Stimulated activated CD8-positive, alpha-beta memory T cell treated with anti-CD3 and anti-CD28 coated beads, Interleukin-4, amount 100 ng/mL, for 24 hours (primary cell): ENCODE measurements around the gene CFAP70.
A peak's percentile ranks its signal among the peaks of the same experiment; 100 is the strongest.
"Not testable (repeated sequence)": the region's sequence is repeated elsewhere in the genome, so short reads cannot be mapped to it uniquely, and the experiment has no call there.

ENCODE experiments used
- DNase-seq: peaks from one replicate; pipeline ENCODE4 v3.0.0-alpha.2; 2020; ENCODE audit warnings: low read depth

CFAP70 gene

DNA sequence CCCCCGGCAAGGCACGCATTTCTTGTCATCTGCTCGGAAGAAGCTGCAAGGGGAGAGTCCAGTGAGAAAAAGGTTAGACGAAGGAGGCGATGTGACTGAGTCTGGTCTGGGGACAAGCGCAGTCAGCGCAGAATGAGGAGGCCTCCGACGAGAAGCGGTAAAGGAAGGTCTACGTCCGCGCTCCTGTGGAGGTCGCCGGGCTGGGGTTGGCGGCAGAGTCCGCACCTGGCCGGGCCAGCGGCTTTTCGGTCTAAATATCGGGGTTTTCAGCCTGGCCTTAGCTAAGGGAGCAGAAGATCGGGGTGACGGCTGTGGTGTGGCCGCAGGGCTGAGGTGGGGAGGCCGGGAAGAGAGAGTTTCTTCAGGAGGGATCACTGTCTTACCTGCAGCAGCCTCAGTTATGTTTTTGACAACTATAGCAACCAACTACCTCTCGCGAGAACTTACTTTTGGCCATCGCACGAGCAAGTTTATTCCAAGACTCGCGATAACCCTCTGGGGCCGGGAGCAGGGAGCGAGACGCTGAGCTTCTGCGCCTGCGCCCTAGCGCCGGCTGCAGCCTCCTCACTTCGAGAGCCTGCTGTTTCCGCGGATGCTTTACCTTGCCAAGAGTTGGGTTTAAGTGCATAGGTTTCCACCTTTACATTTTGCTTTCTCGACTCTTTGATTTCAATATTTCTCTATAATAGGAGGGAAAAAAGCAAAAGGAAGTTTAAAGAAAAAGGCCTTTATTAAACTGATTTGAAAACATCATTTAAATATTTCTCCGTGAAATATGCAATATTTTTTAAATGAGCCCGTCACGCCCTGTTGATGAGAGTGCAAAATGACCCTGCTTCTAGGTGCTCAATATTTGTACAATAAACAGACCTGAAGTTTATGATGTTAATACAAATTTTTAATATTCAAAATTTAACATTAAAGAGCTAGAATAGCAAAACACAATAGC, at the start of gene CFAP70:
CFAP70 (minus strand) TSS at position 534 of the 949 bp plus-strand sequence. CDS start 4,068 bp downstream, outside the sequence.
- peak; percentile 84 for DNase-seq

DNA sequence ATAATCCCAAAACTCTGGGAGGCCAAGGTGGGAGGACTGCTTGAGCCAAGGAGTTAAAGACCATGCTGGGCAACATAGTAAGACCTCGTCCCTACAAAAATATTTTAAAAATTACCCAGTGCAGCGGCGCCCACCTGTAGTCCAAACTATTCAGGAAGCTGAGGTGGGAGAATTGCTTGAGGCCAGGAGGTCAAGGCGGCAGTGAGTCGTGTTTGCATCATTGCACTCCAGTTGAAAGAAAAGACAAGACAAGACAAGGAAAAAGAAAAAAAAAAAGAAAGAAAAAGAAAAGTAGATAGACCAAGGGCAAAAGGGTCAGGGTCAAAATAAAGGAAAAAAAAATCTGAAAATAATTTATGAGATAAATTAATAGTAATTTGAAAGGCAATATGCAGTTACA, 49.4 kb upstream of the CFAP70 start:
- no peak for DNase-seq

- no peak for DNase-seq
Observed at GRCh38 chr10:73407495-73407894, 48.8 kb upstream of the CFAP70 start.

DNA sequence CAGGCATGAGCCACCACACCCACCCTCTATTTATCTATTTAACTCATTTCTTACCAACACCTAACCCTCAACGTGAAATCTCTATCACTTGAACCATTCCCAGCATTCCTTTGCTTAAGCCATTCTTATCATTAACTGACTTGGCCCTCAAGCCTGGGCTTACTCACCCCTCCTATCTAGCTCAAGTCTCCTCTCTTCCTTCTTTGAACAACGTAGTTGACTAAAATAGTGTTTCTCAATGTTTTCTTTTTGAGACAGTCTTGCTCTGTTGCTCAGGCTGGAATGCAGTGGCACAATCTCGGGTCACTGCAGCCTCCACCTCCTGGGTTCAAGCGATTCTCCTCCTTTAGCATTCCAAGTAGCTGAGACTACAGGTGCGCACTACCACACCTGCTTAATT, 48.2 kb upstream of the CFAP70 start:
- no peak for DNase-seq

DNA sequence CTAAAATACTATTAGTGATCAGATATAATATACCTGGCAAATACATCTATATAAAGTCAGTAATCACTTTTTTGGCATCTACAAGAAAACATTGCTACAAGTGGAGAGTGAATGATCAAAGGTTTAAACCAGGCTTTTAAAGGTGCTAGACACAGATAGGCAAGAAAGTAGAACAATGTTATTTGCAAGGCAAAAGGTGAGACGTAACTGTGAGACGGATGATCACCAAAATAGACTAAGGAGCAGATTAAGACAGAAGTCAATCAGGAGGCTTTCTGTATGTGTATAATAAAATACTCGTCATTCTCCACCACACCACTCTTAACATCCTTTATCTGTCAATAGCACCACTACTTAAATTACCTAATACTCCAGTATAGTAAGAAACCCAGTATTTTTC, 46.9 kb upstream of the CFAP70 start:
- DNase-seq, result no peak

DNA sequence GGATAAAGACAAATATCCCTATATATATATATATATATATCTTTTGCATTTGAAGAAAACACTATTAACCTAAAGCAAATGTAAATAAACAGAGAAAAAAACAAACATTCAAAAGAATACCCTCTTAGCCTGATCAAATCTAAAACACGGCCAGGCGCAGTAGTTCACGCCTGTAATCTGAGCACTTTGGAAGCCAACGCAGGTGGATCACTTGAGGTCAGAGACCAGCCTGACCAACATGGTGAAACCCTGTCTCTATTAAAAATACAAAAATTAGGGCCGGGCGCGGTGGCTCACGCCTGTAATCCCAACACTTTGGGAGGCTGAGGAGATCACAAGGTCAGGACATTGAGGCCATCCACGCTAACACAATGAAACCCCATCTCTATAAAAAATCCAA, 46.0 kb upstream of the CFAP70 start:
- no peak for DNase-seq

DNA sequence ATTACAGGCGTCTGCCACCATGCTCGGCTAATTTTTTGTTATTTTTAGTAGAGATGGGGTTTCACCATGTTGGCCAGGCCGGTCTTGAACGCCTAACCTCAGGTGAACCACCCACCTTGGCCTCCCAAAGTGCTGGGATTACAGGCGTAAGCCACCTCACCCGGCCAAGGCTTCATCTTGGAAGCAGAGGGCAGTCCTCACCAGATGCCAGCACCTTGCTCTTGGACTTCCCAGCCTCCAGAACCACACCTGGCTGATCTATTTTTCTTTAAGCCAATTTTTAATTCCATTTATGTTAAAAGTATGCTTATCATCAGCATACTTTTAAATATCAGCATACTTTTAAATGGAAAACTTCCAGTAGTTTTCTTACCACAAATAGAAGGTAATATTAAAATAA, 43.0 kb upstream of the CFAP70 start:
- DNase-seq, result no peak

DNA sequence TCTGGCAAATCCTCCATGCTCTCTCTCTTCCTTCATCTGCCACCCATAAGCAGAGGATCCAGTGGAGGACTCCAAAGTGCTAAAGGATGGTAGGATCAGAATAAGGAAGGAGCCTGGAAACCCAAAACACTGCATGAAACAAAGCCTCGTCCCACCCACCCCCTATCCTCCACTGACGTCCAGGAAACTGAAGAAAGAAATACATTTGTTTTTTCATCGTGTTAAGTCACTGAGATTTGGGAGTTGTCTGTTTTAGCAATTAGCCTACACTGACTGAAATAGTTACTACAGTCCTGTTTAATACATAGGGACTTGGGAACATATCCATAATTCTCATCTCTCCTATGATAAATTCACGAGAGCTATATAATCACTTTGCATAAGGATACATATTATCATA, 40.4 kb upstream of the CFAP70 start:
- DNase-seq, result no peak

GRCh38 chr10:73398024-73398423, 39.4 kb upstream of the CFAP70 start:
- no peak for DNase-seq

DNA sequence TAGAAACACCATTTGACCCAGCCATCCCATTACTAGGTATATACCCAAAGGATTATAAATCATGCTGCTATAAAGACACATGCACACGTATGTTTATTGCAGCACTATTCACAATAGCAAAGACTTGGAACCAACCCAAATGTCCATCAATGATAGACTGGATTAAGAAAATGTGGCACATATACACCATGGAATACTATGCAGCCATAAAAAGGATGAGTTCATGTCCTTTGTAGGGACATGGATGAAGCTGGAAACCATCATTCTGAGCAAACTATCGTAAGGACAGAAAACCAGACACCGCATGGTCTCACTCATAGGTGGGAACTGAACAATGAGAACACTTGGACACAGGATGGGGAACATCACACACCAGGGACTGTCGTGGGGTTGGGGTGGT, 35.7 kb upstream of the CFAP70 start:
- DNase-seq, result not testable (repeated sequence)

DNA sequence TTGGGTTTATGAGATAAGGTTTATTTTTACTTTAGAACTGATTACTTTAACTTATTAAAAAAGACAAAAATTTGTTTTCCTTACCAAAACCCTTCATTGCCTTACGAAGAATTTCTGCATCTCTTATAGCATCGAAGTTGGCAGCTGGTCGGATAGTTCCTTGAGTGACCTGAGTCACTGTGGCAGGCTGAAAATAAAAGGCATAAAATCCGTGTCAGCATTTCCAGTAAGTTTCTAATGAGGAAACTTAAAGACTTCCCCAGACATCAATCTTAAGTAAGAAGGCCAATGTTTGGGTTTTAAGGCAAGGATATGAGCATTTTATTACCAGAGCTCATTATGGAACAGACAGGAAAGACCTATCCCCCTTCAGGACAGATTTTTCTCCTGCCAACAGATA, 29.6 kb upstream of the CFAP70 start:
- no peak for DNase-seq

- no peak for DNase-seq
Observed at GRCh38 chr10:73386583-73386982, 27.9 kb upstream of the CFAP70 start.

- no peak for DNase-seq
Observed at GRCh38 chr10:73379064-73379748, 20.5 kb upstream of the CFAP70 start.

- DNase-seq, result no peak
Observed at GRCh38 chr10:73376679-73377078, 18.0 kb upstream of the CFAP70 start.

GRCh38 chr10:73368238-73368637, 9.6 kb upstream of the CFAP70 start:
- no peak for DNase-seq

GRCh38 chr10:73366381-73367298, 8.0 kb upstream of the CFAP70 start:
- DNase-seq, result no peak

DNA sequence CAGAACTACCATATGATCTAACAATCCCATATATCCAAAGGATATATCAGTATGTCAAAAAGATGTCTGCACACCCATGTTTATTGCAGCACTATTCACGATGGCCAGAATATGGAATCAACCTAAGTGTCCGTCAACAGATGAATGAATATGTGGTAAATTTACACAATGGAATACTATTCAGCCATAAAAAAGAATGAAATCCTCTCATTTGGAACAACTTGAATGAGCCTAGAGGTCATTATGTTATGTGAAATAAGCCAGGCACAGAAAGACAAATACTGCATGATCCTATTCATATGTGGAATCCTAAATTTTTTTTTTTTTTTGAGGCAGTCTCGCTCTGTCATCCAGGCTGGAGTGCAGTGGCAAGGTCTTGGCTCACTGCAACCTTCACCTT, 6.3 kb upstream of the CFAP70 start:
- DNase-seq, result no peak

GRCh38 chr10:73359492-73359891, 828 bp upstream of the CFAP70 start:
- no peak for DNase-seq

DNA sequence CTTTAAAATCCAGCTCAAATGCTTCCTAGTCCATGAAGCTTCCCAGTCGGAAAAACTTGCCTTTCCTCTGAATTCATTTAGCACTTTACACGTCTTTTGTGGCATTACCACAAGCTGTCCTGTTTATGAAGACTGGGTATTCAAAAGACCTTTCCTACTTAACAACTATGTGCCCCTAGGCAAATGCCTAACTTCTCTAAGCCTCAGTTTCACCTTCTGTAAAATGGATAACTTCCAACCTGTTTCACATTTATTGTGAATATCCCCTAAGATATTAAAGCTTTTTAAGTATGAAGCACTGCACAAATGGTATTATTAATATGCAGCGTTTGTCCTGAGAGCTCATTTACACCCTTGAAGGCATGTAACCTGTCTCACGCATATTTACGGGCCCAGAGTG, 843 bp downstream of the CFAP70 start:
- no peak for DNase-seq

DNA sequence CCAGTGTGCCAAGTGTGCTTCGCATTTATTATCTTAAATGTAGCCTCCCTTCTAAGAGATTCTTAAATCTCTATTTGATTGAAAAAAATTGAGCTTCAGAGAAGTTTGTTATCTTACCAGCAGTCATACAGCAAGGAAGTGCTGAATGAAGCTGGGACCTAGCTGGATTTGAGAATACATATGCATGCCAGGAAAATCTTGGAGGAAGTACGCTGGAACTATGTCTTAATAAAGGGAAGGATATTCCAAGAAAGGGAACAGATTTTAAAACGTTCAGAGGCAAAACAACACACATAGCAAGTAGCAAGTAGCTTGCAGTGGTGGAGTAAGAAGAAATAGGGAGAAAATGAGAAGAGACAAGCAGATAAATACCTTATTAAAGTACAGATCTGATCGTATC, 1.5 kb downstream of the CFAP70 start:
- DNase-seq, result no peak

DNA sequence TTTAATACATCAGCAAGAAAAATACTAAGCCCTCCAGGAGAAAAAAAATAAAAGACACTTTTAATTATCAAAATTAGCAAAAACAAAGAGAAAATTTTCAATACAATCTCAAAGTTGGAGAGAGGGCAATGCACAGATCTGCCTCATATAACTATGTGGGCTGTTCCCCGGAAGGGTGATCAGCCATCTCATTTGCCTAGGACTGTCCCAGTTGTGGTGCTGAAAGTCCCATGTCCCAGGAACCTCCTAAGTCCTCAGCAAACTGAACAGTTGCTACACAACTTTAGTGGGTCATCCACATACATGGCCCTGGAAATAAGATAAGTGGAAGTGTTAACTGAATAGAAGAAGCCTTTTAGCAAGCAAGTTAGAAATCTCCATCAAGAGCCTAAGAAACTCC, 14.4 kb downstream of the CFAP70 start:
- no peak for DNase-seq

DNA sequence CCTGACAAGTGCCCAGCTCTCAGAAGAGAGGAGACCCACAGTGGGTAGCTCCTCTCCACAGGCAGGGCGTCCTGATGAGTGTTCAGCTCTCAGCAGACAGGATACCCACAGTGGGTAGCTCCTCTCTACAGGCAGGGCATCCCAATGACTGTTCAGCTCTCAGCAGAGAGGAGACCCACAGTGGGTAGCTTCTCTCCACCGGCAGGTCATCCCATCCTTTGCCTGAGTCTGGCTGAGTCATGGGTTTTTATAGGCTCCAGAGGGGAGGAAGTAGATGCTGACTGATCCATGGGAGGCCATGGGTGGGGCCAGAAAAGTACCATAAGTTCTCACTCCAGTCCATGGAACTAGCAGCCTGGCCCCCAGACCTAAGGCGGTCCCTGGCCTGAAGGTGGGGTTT, 18.5 kb downstream of the CFAP70 start:
- DNase-seq, result no peak
